HCT116 (cell line): ENCODE data around the gene COL5A1. TPM values are rescaled to one million over a fixed set of nuclear protein-coding genes. Genes with fewer than 3 reads are reported as not detected.

ENCODE experiments used
- ATAC-seq: fragments of 200-7000 bp; cut with Tn5 transposase; 2 replicates; pipeline ENCODE4 v1.9.1; 2020; ENCODE audit warnings: mild to moderate bottlenecking, moderate library complexity
- BruUV-seq: library from RNA; stranded (reverse); fragments of 400-500 nt; replicated peaks from 2 replicates; lab custom pipeline; 2021; lab: Mats Ljungman, UMichigan
- CTCF ChIA-PET: fragments of 300-600 bp; sonication (Branson Sonifier 250); formaldehyde crosslinking; loops from one replicate; lab custom pipeline; 2021; ENCODE audit warnings: antibody characterized with exemption; lab: Charles Lee
- POLR2A ChIA-PET: fragments of 300-600, 350-600 bp; sonication (Branson Sonifier 250); formaldehyde crosslinking; loops from one replicate; lab custom pipeline; 2021; ENCODE audit warnings: antibody characterized with exemption; lab: Charles Lee
- RAD21 ChIA-PET, 2 experiments: fragments of 300-600 bp; sonication (Branson Sonifier 250); formaldehyde crosslinking; loops; one replicate each; lab custom pipeline; 2023; ENCODE audit warnings: low total read pairs in 2 of 2; ENCODE audit not compliant: uncharacterized antibody in 2 of 2, unreplicated experiment in 2 of 2, low non-redundant PET in 1 of 2; lab: Charles Lee
- DNase-seq: peaks from one replicate; pipeline ENCODE4 v3.0.0-alpha.2; 2010; ENCODE audit warnings: low read depth, low spot score
- H2AFZ ChIP-seq: fragments of 200-600 bp; shearing (Covaris generic), sonication (generic); 2 replicates; pipeline ENCODE4 v1.6.1; 2017; ENCODE audit warnings: low read depth, mixed run types, mixed read lengths, antibody characterized with exemption, low read length; ENCODE audit not compliant: poor library complexity, severe bottlenecking
- H3K27ac ChIP-seq: 2 replicates; pipeline ENCODE4 v1.5.1; 2012; ENCODE audit warnings: low read depth, low read length
- H3K27me3 ChIP-seq: fragments of 200-600 bp; sonication (generic); 2 replicates; pipeline ENCODE4 v1.6.1; 2016; ENCODE audit warnings: mixed run types, low read length, mixed read lengths; ENCODE audit not compliant: insufficient read depth
- H3K36me3 ChIP-seq, 2 experiments: fragments of 200-500 bp in 1 of 2; fragments of 200-600 bp in 1 of 2; sonication (Bioruptor generic) in 1 of 2; sonication (generic) in 1 of 2; 2 replicates each; pipeline versions ENCODE4 v1.5.1 to v1.6.1; 2014 to 2016; ENCODE audit warnings: low read length in 2 of 2, inconsistent platforms in 1 of 2, mixed read lengths in 1 of 2, mixed run types in 1 of 2; ENCODE audit not compliant: insufficient read depth in 2 of 2, control insufficient read depth in 1 of 2
- H3K4me1 ChIP-seq, 2 experiments: fragments of 200-600 bp in 1 of 2; sonication (generic) in 1 of 2; 2 replicates each; pipeline versions ENCODE4 v1.5.1 to v1.6.1; 2012 to 2017; ENCODE audit warnings: low read length in 2 of 2, inconsistent platforms in 1 of 2, mild to moderate bottlenecking in 1 of 2, mixed read lengths in 1 of 2, mixed run types in 1 of 2, moderate library complexity in 1 of 2; ENCODE audit not compliant: insufficient read depth in 2 of 2, control insufficient read depth in 1 of 2
- H3K4me2 ChIP-seq: fragments of 200-600 bp; sonication (generic); 2 replicates; pipeline ENCODE4 v1.6.1; 2017; ENCODE audit warnings: mixed run types, low read length, mixed read lengths
- H3K4me3 ChIP-seq, 2 experiments: fragments of 200-600 bp in 1 of 2; sonication (generic) in 1 of 2; replicated peaks in 1 of 2; 2 replicates each; pipeline ENCODE4 v1.5.1; 2011 to 2016; ENCODE audit warnings: low read length in 2 of 2, control low read depth in 1 of 2, low read depth in 1 of 2, mild to moderate bottlenecking in 1 of 2, mixed read lengths in 1 of 2, mixed run types in 1 of 2
- H3K79me2 ChIP-seq: fragments of 200-600 bp; sonication (generic); 2 replicates; pipeline ENCODE4 v1.6.1; 2017; ENCODE audit warnings: mild to moderate bottlenecking, mixed run types, low read length, moderate library complexity, mixed read lengths; ENCODE audit not compliant: insufficient read depth
- H3K9ac ChIP-seq: fragments of 200-600 bp; sonication (generic); 2 replicates; pipeline ENCODE4 v1.6.1; 2016; ENCODE audit warnings: low read length, mixed read lengths
- H3K9me2 ChIP-seq: fragments of 200-600 bp; sonication (generic), shearing (Covaris generic); 2 replicates; pipeline ENCODE4 v1.6.1; 2017; ENCODE audit warnings: mixed run types, mild to moderate bottlenecking, moderate library complexity; ENCODE audit not compliant: insufficient read depth
- H3K9me3 ChIP-seq, 2 experiments: fragments of 200-500 bp in 1 of 2; fragments of 200-600 bp in 1 of 2; sonication (Bioruptor generic) in 1 of 2; sonication (generic) in 1 of 2; 2 replicates each; pipeline ENCODE4 v1.6.1; 2014 to 2017; ENCODE audit warnings: low read length in 2 of 2, mixed read lengths in 2 of 2, inconsistent platforms in 1 of 2, low read depth in 1 of 2, mild to moderate bottlenecking in 1 of 2, mixed run types in 1 of 2, moderate library complexity in 1 of 2; ENCODE audit not compliant: control insufficient read depth in 1 of 2, insufficient read depth in 1 of 2
- H4K20me1 ChIP-seq: fragments of 200-600 bp; sonication (generic), shearing (Covaris generic); 2 replicates; pipeline ENCODE4 v1.6.1; 2017; ENCODE audit warnings: mixed run types, mild to moderate bottlenecking, moderate library complexity; ENCODE audit not compliant: insufficient read depth
- CBX3 ChIP-seq: IDR thresholded peaks from 2 replicates; pipeline ENCODE4 v1.6.1; 2012; ENCODE audit warnings: low read depth
- EGR1 ChIP-seq: IDR thresholded peaks from 2 replicates; pipeline ENCODE4 v1.6.1; 2012; ENCODE audit warnings: low read depth
- ELF1 ChIP-seq: IDR thresholded peaks from 2 replicates; pipeline ENCODE4 v1.6.1; 2012; ENCODE audit warnings: low read depth, borderline replicate concordance
- FOSL1 ChIP-seq: IDR thresholded peaks from 2 replicates; pipeline ENCODE4 v1.6.1; 2012; ENCODE audit warnings: low read depth
- POLR2A ChIP-seq: IDR thresholded peaks from 2 replicates; pipeline ENCODE4 v1.7.0; 2011; ENCODE audit warnings: borderline replicate concordance; ENCODE audit not compliant: insufficient read depth, insufficient read length; ENCODE audit errors: extremely low read depth
- POLR2AphosphoS5 ChIP-seq: IDR thresholded peaks from 2 replicates; pipeline ENCODE4 v1.6.1; 2011; ENCODE audit warnings: mild to moderate bottlenecking, low read depth, low read length, moderate library complexity
- RAD21 ChIP-seq: IDR thresholded peaks from 2 replicates; pipeline ENCODE4 v1.6.1; 2012; ENCODE audit warnings: low read depth, mild to moderate bottlenecking
- SP1 ChIP-seq: IDR thresholded peaks from 2 replicates; pipeline ENCODE4 v1.6.1; 2012; ENCODE audit warnings: low read depth
- YY1 ChIP-seq: IDR thresholded peaks from 2 replicates; pipeline ENCODE4 v1.6.1; 2011; ENCODE audit warnings: low read length, low read depth, moderate library complexity, mild to moderate bottlenecking; ENCODE audit not compliant: insufficient replicate concordance; ENCODE audit errors: extremely low read depth
- ZNF274 ChIP-seq: fragments of 200-500 bp; sonication (Bioruptor generic); IDR thresholded peaks from 2 replicates; pipeline ENCODE4 v1.6.1; 2014; ENCODE audit warnings: mild to moderate bottlenecking, low read depth, low read length, inconsistent platforms
- intact Hi-C: fragments of 100-400 bp; cut with micrococcal nuclease; formaldehyde crosslinking; loops from 2 replicates; pipeline ENCODE4 v1.10.0; 2022
- total RNA-seq: library from RNA; stranded (reverse); gene quantifications from one replicate; pipeline ENCODE4 v1.2.1, GENCODE V29; 2021; ENCODE audit not compliant: unreplicated experiment
- TF ChIP-seq, protein P1 (sequence below): IDR thresholded peaks from 2 replicates; pipeline ENCODE4 v1.6.1; 2012
- TF ChIP-seq, protein P2 (sequence below): IDR thresholded peaks from 2 replicates; pipeline ENCODE4 v1.6.1; 2012; ENCODE audit warnings: low read depth

Gene COL5A1
- total RNA-seq, 1 experiment from 2014 or later, result 0.30 TPM

DNA sequence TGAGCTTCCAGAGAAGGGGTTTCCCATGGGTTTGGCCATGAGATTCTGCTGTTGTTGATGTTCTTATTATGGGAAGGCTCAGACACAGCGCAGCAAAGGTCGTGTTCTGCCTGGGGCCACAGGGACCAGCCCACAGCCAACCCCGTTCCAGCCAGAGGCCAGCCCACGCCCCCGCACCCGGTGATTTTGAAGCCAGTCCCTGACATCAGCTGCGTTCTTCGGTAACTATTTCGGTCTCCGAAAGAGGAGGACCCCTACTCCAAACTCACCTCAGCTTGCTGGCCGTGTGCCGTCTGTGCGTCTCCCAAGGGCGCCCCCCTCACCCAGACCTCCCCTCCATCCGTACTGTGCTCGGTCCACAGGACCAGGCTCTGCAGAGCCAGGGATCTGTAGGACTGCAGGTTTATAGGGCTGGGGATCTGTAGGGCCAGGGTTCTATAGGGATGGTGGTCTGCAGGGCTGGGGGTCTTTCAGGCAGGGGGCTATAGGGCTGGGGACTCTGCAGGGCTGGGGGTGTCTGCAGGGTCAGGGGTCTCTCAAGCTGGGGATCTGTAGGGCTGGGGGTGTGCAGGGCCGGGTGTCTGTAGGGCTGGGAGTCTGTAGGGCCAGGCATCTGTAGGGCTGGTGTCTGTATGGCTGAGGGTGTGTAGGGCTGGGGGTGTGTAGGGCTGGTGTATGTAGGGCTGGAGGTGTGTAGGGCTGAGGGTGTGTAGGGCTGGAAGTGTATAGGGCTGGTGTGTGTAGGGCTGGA, 11.8 kb downstream of the COL5A1 start:
- no peaks in the 10 kb centered on the region for H3K9me2 ChIP-seq
- H3K27me3 ChIP-seq, result no peaks in the 10 kb centered on the region
- no peaks in the 10 kb centered on the region for H4K20me1 ChIP-seq
- ChIA-PET POLR2A (no interaction called here), RAD21 (no interaction called here), CTCF (no interaction called here)
- H3K4me1 ChIP-seq, result peaks cover 0 to 11% of the 10 kb centered on the region in 2 experiments; a peak in 3 of 4 replicates
- no peak overlapping the region for H2AFZ ChIP-seq
- DNase-seq (no peak), ATAC-seq (no peak)
- H3K9me3 ChIP-seq, result no peaks in the 10 kb centered on the region
- H3K36me3 ChIP-seq, result no peaks in the 10 kb centered on the region
- no TSS peak for BruUV-seq
- no peak for TF ChIP-seq FOSL1
- TF ChIP-seq RAD21, result no peak
- no peak for TF ChIP-seq SP1
- TF ChIP-seq, protein P1, sequence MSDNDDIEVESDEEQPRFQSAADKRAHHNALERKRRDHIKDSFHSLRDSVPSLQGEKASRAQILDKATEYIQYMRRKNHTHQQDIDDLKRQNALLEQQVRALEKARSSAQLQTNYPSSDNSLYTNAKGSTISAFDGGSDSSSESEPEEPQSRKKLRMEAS, result no peak
- TF ChIP-seq CBX3, result no peak
- no peak for TF ChIP-seq POLR2AphosphoS5
- TF ChIP-seq POLR2A, result no peak
- TF ChIP-seq, protein P2, sequence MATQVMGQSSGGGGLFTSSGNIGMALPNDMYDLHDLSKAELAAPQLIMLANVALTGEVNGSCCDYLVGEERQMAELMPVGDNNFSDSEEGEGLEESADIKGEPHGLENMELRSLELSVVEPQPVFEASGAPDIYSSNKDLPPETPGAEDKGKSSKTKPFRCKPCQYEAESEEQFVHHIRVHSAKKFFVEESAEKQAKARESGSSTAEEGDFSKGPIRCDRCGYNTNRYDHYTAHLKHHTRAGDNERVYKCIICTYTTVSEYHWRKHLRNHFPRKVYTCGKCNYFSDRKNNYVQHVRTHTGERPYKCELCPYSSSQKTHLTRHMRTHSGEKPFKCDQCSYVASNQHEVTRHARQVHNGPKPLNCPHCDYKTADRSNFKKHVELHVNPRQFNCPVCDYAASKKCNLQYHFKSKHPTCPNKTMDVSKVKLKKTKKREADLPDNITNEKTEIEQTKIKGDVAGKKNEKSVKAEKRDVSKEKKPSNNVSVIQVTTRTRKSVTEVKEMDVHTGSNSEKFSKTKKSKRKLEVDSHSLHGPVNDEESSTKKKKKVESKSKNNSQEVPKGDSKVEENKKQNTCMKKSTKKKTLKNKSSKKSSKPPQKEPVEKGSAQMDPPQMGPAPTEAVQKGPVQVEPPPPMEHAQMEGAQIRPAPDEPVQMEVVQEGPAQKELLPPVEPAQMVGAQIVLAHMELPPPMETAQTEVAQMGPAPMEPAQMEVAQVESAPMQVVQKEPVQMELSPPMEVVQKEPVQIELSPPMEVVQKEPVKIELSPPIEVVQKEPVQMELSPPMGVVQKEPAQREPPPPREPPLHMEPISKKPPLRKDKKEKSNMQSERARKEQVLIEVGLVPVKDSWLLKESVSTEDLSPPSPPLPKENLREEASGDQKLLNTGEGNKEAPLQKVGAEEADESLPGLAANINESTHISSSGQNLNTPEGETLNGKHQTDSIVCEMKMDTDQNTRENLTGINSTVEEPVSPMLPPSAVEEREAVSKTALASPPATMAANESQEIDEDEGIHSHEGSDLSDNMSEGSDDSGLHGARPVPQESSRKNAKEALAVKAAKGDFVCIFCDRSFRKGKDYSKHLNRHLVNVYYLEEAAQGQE, result no peak
- TF ChIP-seq ZNF274, result no peak
- TF ChIP-seq EGR1, result no peak
- no peak for TF ChIP-seq ELF1
- TF ChIP-seq YY1, result no peak
- H3K27ac ChIP-seq, result no peak overlapping the region
- no peak overlapping the region for H3K4me3 ChIP-seq
- intact Hi-C loops, result no loop called here
- H3K9ac ChIP-seq, result no peak overlapping the region
- no peak overlapping the region for H3K4me2 ChIP-seq
- H3K79me2 ChIP-seq, result no peaks in the 10 kb centered on the region
